Measurements from ENCODE around the gene TNFRSF25. TPM values are rescaled to one million over a fixed set of nuclear protein-coding genes. Genes with fewer than 3 reads are reported as not detected.

TNFRSF25 gene
- total and polyA plus RNA-seq, 2 experiments from 2014 or later, result 13.6 to 25.3 TPM

DNA sequence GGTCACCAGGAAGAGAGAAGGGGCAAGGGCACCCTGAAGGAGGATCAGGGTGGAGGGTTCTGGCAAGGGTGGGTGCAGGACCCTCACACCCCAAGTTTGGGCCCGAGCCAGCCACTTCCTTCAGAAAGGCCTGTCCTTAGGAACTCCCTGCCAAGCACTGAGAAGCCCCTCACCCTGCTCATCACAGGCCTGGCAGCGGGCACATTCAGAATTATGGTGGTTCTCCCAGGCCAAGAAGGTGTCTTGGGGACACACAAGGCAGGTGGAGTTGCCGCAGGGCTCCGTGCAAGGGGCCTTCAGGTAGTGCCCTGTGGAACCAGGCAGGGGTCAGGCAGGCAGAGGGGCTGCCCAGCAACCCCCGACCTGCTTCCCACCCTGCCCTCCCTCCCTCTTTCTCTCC, 1.1 kb downstream of the TNFRSF25 start:
- Histone ChIP-seq H3K27ac (ENCODE audit: low read depth) (no peak overlapping the region), H3K36me3 (ENCODE audit: insufficient read depth) (no peaks in the 10 kb centered on the region), H2AFZ (no peak overlapping the region), H3K4me1 (ENCODE audit: insufficient read depth) (peaks cover 12% of the 10 kb centered on the region), H3K4me2 (no peak overlapping the region), H3F3A (replicated peaks; ENCODE audit: low read depth) (peaks cover 13% of the 10 kb centered on the region; the same call in 1 of the 2 replicates), H4K20me1 (replicated peaks; ENCODE audit: insufficient read depth) (peaks cover 2% of the 10 kb centered on the region; the same call in 1 of the 2 replicates), H3K27me3 (ENCODE audit: insufficient read depth) (peaks cover 5% of the 10 kb centered on the region; the same call in 1 of the 2 replicates), H3K4me3 (no peak overlapping the region), H3K79me2 (replicated peaks; ENCODE audit: insufficient read depth) (no peaks in the 10 kb centered on the region), H3K9me2 (ENCODE audit: insufficient read depth) (no peaks in the 10 kb centered on the region)
- Mint-ChIP-seq H3K27me3 (ENCODE audit: insufficient read depth, low read depth, poor library complexity) (peaks cover 14% of the 10 kb centered on the region), H3K36me3 (ENCODE audit: low read depth) (peaks cover 27% of the 10 kb centered on the region), H3K4me1 (peaks cover 15% of the 10 kb centered on the region), H3K4me3 (peak overlapping the region; percentile 24; the same call in 2 of the 3 replicates), H3K27ac (no peak overlapping the region), H3K9me3 (no peaks in the 10 kb centered on the region; the same call in 1 of the 3 replicates)
- ATAC-seq (no peak), DNase-seq (ENCODE audit: low spot score) (no peak)
- TF ChIP-seq ZNF331 (CRISPR knock-in tag; IDR thresholded peaks at IDR 0.05; ENCODE audit: low read depth) (no peak), STAT1 (IDR thresholded peaks at IDR 0.05; ENCODE audit: unreplicated experiment) (no peak), JUNB (IDR thresholded peaks at IDR 0.05; ENCODE audit: unreplicated experiment) (no peak), EZH2 (IDR thresholded peaks at IDR 0.05; ENCODE audit: low read depth, unreplicated experiment) (no peak), POLR2AphosphoS5 (IDR thresholded peaks at IDR 0.05; ENCODE audit: low read depth) (no peak), ZNF114 (CRISPR knock-in tag; IDR thresholded peaks at IDR 0.05) (no peak), EZH2phosphoT487 (IDR thresholded peaks at IDR 0.05; ENCODE audit: unreplicated experiment) (no peak), CREB1 (CRISPR knock-in tag; IDR thresholded peaks at IDR 0.05; ENCODE audit: low read depth) (no peak), NANOG (IDR thresholded peaks at IDR 0.05; ENCODE audit: borderline replicate concordance) (no peak)
- TF ChIP-seq, protein P1, sequence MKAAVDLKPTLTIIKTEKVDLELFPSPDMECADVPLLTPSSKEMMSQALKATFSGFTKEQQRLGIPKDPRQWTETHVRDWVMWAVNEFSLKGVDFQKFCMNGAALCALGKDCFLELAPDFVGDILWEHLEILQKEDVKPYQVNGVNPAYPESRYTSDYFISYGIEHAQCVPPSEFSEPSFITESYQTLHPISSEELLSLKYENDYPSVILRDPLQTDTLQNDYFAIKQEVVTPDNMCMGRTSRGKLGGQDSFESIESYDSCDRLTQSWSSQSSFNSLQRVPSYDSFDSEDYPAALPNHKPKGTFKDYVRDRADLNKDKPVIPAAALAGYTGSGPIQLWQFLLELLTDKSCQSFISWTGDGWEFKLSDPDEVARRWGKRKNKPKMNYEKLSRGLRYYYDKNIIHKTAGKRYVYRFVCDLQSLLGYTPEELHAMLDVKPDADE (IDR thresholded peaks at IDR 0.05), result no peak
- TF ChIP-seq, protein P2, sequence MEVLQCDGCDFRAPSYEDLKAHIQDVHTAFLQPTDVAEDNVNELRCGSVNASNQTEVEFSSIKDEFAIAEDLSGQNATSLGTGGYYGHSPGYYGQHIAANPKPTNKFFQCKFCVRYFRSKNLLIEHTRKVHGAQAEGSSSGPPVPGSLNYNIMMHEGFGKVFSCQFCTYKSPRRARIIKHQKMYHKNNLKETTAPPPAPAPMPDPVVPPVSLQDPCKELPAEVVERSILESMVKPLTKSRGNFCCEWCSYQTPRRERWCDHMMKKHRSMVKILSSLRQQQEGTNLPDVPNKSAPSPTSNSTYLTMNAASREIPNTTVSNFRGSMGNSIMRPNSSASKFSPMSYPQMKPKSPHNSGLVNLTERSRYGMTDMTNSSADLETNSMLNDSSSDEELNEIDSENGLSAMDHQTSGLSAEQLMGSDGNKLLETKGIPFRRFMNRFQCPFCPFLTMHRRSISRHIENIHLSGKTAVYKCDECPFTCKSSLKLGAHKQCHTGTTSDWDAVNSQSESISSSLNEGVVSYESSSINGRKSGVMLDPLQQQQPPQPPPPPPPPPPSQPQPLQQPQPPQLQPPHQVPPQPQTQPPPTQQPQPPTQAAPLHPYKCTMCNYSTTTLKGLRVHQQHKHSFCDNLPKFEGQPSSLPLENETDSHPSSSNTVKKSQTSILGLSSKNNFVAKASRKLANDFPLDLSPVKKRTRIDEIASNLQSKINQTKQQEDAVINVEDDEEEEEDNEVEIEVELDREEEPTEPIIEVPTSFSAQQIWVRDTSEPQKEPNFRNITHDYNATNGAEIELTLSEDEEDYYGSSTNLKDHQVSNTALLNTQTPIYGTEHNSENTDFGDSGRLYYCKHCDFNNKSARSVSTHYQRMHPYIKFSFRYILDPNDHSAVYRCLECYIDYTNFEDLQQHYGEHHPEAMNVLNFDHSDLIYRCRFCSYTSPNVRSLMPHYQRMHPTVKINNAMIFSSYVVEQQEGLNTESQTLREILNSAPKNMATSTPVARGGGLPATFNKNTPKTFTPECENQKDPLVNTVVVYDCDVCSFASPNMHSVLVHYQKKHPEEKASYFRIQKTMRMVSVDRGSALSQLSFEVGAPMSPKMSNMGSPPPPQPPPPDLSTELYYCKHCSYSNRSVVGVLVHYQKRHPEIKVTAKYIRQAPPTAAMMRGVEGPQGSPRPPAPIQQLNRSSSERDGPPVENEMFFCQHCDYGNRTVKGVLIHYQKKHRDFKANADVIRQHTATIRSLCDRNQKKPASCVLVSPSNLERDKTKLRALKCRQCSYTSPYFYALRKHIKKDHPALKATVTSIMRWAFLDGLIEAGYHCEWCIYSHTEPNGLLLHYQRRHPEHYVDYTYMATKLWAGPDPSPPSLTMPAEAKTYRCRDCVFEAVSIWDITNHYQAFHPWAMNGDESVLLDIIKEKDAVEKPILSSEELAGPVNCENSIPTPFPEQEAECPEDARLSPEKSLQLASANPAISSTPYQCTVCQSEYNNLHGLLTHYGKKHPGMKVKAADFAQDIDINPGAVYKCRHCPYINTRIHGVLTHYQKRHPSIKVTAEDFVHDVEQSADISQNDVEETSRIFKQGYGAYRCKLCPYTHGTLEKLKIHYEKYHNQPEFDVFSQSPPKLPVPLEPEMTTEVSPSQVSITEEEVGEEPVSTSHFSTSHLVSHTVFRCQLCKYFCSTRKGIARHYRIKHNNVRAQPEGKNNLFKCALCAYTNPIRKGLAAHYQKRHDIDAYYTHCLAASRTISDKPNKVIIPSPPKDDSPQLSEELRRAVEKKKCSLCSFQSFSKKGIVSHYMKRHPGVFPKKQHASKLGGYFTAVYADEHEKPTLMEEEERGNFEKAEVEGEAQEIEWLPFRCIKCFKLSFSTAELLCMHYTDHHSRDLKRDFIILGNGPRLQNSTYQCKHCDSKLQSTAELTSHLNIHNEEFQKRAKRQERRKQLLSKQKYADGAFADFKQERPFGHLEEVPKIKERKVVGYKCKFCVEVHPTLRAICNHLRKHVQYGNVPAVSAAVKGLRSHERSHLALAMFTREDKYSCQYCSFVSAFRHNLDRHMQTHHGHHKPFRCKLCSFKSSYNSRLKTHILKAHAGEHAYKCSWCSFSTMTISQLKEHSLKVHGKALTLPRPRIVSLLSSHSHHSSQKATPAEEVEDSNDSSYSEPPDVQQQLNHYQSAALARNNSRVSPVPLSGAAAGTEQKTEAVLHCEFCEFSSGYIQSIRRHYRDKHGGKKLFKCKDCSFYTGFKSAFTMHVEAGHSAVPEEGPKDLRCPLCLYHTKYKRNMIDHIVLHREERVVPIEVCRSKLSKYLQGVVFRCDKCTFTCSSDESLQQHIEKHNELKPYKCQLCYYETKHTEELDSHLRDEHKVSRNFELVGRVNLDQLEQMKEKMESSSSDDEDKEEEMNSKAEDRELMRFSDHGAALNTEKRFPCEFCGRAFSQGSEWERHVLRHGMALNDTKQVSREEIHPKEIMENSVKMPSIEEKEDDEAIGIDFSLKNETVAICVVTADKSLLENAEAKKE (CRISPR knock-in tag; IDR thresholded peaks at IDR 0.05), result no peak
- TF ChIP-seq, protein P3, sequence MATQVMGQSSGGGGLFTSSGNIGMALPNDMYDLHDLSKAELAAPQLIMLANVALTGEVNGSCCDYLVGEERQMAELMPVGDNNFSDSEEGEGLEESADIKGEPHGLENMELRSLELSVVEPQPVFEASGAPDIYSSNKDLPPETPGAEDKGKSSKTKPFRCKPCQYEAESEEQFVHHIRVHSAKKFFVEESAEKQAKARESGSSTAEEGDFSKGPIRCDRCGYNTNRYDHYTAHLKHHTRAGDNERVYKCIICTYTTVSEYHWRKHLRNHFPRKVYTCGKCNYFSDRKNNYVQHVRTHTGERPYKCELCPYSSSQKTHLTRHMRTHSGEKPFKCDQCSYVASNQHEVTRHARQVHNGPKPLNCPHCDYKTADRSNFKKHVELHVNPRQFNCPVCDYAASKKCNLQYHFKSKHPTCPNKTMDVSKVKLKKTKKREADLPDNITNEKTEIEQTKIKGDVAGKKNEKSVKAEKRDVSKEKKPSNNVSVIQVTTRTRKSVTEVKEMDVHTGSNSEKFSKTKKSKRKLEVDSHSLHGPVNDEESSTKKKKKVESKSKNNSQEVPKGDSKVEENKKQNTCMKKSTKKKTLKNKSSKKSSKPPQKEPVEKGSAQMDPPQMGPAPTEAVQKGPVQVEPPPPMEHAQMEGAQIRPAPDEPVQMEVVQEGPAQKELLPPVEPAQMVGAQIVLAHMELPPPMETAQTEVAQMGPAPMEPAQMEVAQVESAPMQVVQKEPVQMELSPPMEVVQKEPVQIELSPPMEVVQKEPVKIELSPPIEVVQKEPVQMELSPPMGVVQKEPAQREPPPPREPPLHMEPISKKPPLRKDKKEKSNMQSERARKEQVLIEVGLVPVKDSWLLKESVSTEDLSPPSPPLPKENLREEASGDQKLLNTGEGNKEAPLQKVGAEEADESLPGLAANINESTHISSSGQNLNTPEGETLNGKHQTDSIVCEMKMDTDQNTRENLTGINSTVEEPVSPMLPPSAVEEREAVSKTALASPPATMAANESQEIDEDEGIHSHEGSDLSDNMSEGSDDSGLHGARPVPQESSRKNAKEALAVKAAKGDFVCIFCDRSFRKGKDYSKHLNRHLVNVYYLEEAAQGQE (IDR thresholded peaks at IDR 0.05; ENCODE audit: unreplicated experiment), result no peak

Data from GM23338 (cell line).